T47D (cell line): ENCODE measurements around the gene BEGAIN.

Experiments used
- DNase-seq, 2 experiments: peaks; one replicate each; pipeline versions ENCODE4 v3.0.0 to v3.0.0-alpha.2; 2011 to 2012; ENCODE audit warnings: low read depth in 1 of 2, low spot score in 1 of 2
- JUND ChIP-seq: IDR thresholded peaks from 2 replicates; pipeline ENCODE4 v1.6.1; 2012; ENCODE audit warnings: low read depth
- in situ Hi-C: cut with HindIII; loops from 2 replicates; pipeline ENCODE4 v1.10.0; 2016; ENCODE audit warnings: low sequenced_read_pairs, low pct_unique_long_range_greater_than_20kb

BEGAIN gene

GRCh38 chr14:100488057-100488456, 99.2 kb downstream of the BEGAIN start:
- in situ Hi-C loops = no loop called here
- no peak for DNase-seq
- no peak for TF ChIP-seq JUND

DNA sequence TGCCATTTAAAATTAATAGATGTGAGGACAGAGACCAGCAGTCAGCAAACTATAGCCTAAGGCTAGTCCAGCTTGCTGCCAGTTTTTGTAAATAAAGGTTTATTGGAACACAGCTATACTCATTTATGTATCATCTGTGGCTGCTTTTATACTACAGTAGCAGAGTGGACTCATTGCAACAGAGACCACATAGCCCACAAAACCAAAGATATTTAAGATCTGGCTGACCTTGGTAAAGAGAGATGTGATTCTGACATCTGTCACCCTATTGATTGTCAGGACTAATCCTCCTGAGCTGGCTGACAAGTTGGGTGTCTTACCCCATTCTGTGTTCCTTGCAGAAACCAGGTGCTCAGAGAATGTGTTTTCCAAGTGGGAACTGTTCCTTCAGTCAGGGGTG, 99.9 kb downstream of the BEGAIN start:
- no peak for TF ChIP-seq JUND
- no peak for DNase-seq
- in situ Hi-C loops = no loop called here
